Measurements from ENCODE around the gene TMEM125.

Gene TMEM125

DNA sequence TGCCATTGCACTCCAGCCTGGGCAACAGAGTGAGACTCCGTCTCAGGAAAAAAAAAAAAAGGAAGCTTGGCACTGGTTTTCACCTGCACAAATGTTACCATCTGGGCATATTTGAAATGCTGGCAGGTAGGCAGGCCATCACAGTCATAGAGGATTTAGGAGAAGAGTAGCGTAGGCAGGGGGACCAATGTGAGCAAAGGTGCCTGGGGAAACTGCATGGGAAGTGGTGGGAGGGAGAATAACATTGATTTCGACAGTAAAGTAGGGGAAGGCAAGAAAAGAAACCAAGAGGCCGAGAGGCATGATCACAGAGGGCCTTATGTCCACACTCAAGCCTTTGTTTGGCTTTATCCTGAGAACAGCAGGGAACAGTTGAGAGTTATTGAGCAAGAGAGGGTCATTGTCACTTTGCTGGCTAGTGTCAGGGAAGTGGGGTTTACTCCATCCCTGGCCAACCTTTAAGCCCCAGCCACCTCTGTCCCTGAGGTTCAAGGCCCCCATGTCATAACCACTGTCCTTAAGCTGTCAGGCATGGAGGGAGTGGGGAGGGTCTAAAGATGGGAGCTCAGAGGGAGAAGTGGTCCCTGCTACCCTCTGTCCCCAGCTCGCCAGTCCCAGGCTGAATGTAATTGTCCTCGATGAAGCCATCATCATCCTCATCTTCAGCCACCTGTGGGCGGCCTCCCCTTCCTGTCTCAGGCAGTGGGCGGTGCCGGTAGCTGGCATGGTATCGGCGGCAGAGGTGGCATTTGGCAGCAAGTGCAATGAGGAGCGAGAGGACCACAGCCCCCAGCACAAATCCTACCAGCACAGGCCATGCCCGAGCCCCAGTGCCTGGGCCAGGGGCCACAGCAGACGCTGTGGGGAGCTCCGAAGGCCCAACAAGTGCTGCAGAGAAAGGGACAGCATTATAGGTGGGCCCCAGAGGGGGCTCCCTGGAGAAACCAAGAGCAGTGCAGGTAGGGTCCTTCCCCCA, 12.7 kb downstream of the TMEM125 start:
- Histone ChIP-seq H3K4me3 (ENCODE audit: low read length) (no peak overlapping the region), H3K4me1 (ENCODE audit: control insufficient read depth, low read length) (no peaks in the 10 kb centered on the region), H3F3A (ENCODE audit: control insufficient read depth, insufficient read depth) (no peaks in the 10 kb centered on the region), H3K27me3 (ENCODE audit: control insufficient read depth, low read length) (no peaks in the 10 kb centered on the region; the same call in 1 of the 2 replicates), H3K79me2 (ENCODE audit: control insufficient read depth, low read length) (no peaks in the 10 kb centered on the region), H3K9me3 (ENCODE audit: control insufficient read depth, insufficient read depth, low read length) (no peaks in the 10 kb centered on the region), H3K9me2 (replicated peaks; ENCODE audit: control insufficient read depth, low read length) (no peaks in the 10 kb centered on the region), H3K27ac (ENCODE audit: low read depth, low read length) (no peak overlapping the region), H3K4me2 (ENCODE audit: low read length) (no peak overlapping the region), H4K20me1 (ENCODE audit: control insufficient read depth, insufficient read depth, low read depth, low read length) (no peaks in the 10 kb centered on the region), H3K36me3 (ENCODE audit: control insufficient read depth, low read length) (no peaks in the 10 kb centered on the region)
- no peak for TF ChIP-seq EZH2phosphoT487 (IDR thresholded peaks at IDR 0.05; ENCODE audit: borderline replicate concordance, low read length)
- TF ChIP-seq, protein P1, sequence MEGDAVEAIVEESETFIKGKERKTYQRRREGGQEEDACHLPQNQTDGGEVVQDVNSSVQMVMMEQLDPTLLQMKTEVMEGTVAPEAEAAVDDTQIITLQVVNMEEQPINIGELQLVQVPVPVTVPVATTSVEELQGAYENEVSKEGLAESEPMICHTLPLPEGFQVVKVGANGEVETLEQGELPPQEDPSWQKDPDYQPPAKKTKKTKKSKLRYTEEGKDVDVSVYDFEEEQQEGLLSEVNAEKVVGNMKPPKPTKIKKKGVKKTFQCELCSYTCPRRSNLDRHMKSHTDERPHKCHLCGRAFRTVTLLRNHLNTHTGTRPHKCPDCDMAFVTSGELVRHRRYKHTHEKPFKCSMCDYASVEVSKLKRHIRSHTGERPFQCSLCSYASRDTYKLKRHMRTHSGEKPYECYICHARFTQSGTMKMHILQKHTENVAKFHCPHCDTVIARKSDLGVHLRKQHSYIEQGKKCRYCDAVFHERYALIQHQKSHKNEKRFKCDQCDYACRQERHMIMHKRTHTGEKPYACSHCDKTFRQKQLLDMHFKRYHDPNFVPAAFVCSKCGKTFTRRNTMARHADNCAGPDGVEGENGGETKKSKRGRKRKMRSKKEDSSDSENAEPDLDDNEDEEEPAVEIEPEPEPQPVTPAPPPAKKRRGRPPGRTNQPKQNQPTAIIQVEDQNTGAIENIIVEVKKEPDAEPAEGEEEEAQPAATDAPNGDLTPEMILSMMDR (IDR thresholded peaks at IDR 0.05; ENCODE audit: low read depth, low read length, poor library complexity, severe bottlenecking): no peak

DNA sequence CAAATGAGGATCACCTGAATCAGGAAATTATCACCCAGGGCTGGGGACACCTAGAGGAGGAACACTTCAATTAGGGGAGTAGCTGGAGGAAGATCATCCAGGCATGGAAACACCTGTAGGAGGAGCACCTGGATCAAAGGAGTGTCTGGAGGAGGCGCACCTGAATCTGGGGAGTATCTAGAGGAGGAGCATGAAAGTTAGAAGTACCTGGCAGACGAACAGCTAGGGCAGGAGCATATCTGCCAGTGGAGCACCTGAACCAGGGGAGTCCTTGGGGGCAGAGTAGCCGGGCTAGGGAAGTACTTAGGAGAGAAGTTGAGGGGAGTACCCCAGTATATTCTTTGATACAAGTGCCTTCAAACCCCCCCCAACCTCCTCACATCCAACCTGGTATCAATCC, 14.3 kb downstream of the TMEM125 start:
- H3K4me3 ChIP-seq (ENCODE audit: low read length): no peak overlapping the region

GRCh38 chr1:43284546-43285110, 14.8 kb downstream of the TMEM125 start:
- Histone ChIP-seq H3K4me2 (ENCODE audit: low read length) (no peak overlapping the region), H3K4me3 (ENCODE audit: low read length) (no peak overlapping the region), H3K27ac (ENCODE audit: low read depth, low read length) (no peak overlapping the region)

More for the DNA sequence above, 14.3 kb downstream of the TMEM125 start:
- Histone ChIP-seq H3K4me1 (ENCODE audit: control insufficient read depth, low read length) (no peaks in the 10 kb centered on the region), H3K9me3 (ENCODE audit: control insufficient read depth, insufficient read depth, low read length) (no peaks in the 10 kb centered on the region), H3K9me2 (replicated peaks; ENCODE audit: control insufficient read depth, low read length) (no peaks in the 10 kb centered on the region), H4K20me1 (ENCODE audit: control insufficient read depth, insufficient read depth, low read depth, low read length) (no peaks in the 10 kb centered on the region), H3K4me2 (ENCODE audit: low read length) (no peak overlapping the region), H3K36me3 (ENCODE audit: control insufficient read depth, low read length) (no peaks in the 10 kb centered on the region), H3K27ac (ENCODE audit: low read depth, low read length) (no peak overlapping the region), H3F3A (ENCODE audit: control insufficient read depth, insufficient read depth) (no peaks in the 10 kb centered on the region), H3K27me3 (ENCODE audit: control insufficient read depth, low read length) (peaks cover 4% of the 10 kb centered on the region; the same call in 1 of the 2 replicates), H3K79me2 (ENCODE audit: control insufficient read depth, low read length) (no peaks in the 10 kb centered on the region)
- TF ChIP-seq, protein P1 (IDR thresholded peaks at IDR 0.05; ENCODE audit: low read depth, low read length, poor library complexity, severe bottlenecking): no peak
- TF ChIP-seq EZH2phosphoT487 (IDR thresholded peaks at IDR 0.05; ENCODE audit: borderline replicate concordance, low read length): no peak

More at GRCh38 chr1:43284546-43285110, 14.8 kb downstream of the TMEM125 start:
- no peaks in the 10 kb centered on the region for H3F3A ChIP-seq (ENCODE audit: control insufficient read depth, insufficient read depth)
- no peaks in the 10 kb centered on the region for H4K20me1 ChIP-seq (ENCODE audit: control insufficient read depth, insufficient read depth, low read depth, low read length)
- H3K36me3 ChIP-seq (ENCODE audit: control insufficient read depth, low read length): no peaks in the 10 kb centered on the region
- H3K27me3 ChIP-seq (ENCODE audit: control insufficient read depth, low read length): peaks cover 4% of the 10 kb centered on the region; the same call in 1 of the 2 replicates
- H3K9me2 ChIP-seq (replicated peaks; ENCODE audit: control insufficient read depth, low read length): no peaks in the 10 kb centered on the region
- no peaks in the 10 kb centered on the region for H3K79me2 ChIP-seq (ENCODE audit: control insufficient read depth, low read length)
- H3K9me3 ChIP-seq (ENCODE audit: control insufficient read depth, insufficient read depth, low read length): no peaks in the 10 kb centered on the region
- no peaks in the 10 kb centered on the region for H3K4me1 ChIP-seq (ENCODE audit: control insufficient read depth, low read length)
- TF ChIP-seq, protein P1 (IDR thresholded peaks at IDR 0.05; ENCODE audit: low read depth, low read length, poor library complexity, severe bottlenecking): no peak
- TF ChIP-seq EZH2phosphoT487 (IDR thresholded peaks at IDR 0.05; ENCODE audit: borderline replicate concordance, low read length): no peak
